Gastroesophageal sphincter (tissue), 4 donors: Measurements from ENCODE around the gene SLC9A3. TPM values are rescaled to one million over a fixed set of nuclear protein-coding genes. Genes with fewer than 3 reads are reported as not detected.
"Not testable (repeated sequence)": the region's sequence is repeated elsewhere in the genome, so short reads cannot be mapped to it uniquely, and the experiment has no call there.

Experiments
- ATAC-seq: fragments of 150-250 bp; one replicate; pipeline ENCODE4 v1.9.1; 2016; ENCODE audit warnings: mild to moderate bottlenecking, moderate library complexity
- H3K27ac ChIP-seq, 4 donors: fragments of 200-600 bp; sonication (generic) in 3 of 4; 1 replicate in 3 of 4; 2 replicates in 1 of 4; pipeline ENCODE4 v1.5.1; 2016 to 2019
- H3K27me3 ChIP-seq: fragments of 200-600 bp; sonication (generic); one replicate; pipeline ENCODE4 v1.5.1; 2019
- H3K36me3 ChIP-seq, 2 donors: fragments of 200-600 bp; sonication (generic); one replicate each; pipeline ENCODE4 v1.5.1; 2019; ENCODE audit warnings: control low read depth in 1 of 2
- H3K4me1 ChIP-seq, 3 donors: fragments of 200-600 bp; sonication (generic); 1 replicate in 2 of 3; 2 replicates in 1 of 3; pipeline ENCODE4 v1.5.1; 2016 to 2019; ENCODE audit warnings: control low read depth in 2 of 3
- H3K4me3 ChIP-seq, 2 donors: fragments of 200-600 bp; sonication (generic); one replicate each; pipeline ENCODE4 v1.5.1; 2019; ENCODE audit warnings: mild to moderate bottlenecking in 1 of 2, moderate library complexity in 1 of 2
- H3K9me3 ChIP-seq, 3 donors: fragments of 200-600 bp; sonication (generic); one replicate each; pipeline ENCODE4 v1.5.1; 2017 to 2019; ENCODE audit warnings: control low read depth in 2 of 3
- EP300 ChIP-seq: sonication (generic); formaldehyde crosslinking; IDR thresholded peaks from one replicate; pipeline ENCODE4 v1.6.1; 2017; ENCODE audit warnings: antibody characterized with exemption, mild to moderate bottlenecking
- POLR2A ChIP-seq, 2 donors: fragments of 450-650 bp; IDR thresholded peaks; one replicate each; pipeline ENCODE4 v1.6.1; 2017; ENCODE audit warnings: antibody characterized with exemption in 2 of 2, mild to moderate bottlenecking in 2 of 2, moderate library complexity in 1 of 2
- POLR2AphosphoS5 ChIP-seq: sonication (generic); formaldehyde crosslinking; IDR thresholded peaks from one replicate; pipeline ENCODE4 v1.6.1; 2017; ENCODE audit warnings: antibody characterized with exemption
- WGBS, 2 donors: methylation state at CpG; one replicate each; pipeline ENCODE4 v1.1.5; 2018; ENCODE audit warnings: low coverage in 1 of 2; 5-methylcytosine and 5-hydroxymethylcytosine counted together
- total RNA-seq, 4 donors: library from RNA; depleted of rRNA; stranded (reverse); fragments of >200 nt; gene quantifications; one replicate each; pipeline ENCODE4 v1.1.0, GENCODE V29; 2016
- TF ChIP-seq, protein P1 (sequence below), 4 experiments: fragments of 200-600 bp in 2 of 4; fragments of 450-650 bp in 2 of 4; sonication (generic) in 1 of 4; IDR thresholded peaks; one replicate each; pipeline ENCODE4 v1.5.1; 2017 to 2019; ENCODE audit warnings: antibody characterized with exemption in 4 of 4, mild to moderate bottlenecking in 2 of 4, moderate library complexity in 2 of 4

Gene SLC9A3
- total RNA-seq, 4 donors from 2014 or later = 2.6 to 3.9 (median 2.8) TPM

DNA sequence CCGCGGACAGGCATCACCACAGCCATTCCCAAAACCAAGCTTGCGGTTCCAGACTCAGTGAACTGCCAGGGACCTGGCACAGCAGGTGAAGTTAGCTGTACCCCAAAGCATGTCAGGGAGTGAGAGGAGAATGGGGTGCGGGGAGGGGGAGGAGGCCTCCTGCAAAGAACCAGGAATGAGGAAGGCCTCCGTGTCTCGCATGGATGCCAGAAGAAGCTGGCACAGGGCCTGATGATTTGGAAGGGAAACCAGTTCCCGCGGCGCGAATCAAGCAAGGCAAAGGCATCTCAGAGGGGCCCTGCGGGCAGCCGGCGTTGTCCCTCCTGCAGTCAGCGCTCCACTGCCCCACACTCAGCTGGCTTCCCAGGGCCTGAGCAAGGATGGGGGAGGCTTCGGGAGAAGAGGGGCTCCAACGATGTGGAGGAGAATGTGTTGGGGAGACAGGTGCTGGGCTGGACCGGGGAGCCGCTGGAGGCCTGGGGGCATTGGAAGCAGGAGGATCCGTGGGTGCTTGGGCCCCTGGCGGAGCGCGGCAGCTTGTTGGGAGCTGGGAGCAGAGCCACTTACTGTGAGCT, 14.6 kb downstream of the SLC9A3 start:
- Histone ChIP-seq H3K4me1 (no peaks in the 10 kb centered on the region), H3K9me3 (no peaks in the 10 kb centered on the region), H3K36me3 (no peaks in the 10 kb centered on the region), H3K4me3 (no peak overlapping the region), H3K27me3 (peaks cover 65% of the 10 kb centered on the region), H3K27ac (no peak overlapping the region)
- TF ChIP-seq POLR2AphosphoS5 (no peak), EP300 (no peak), POLR2A (IDR thresholded peaks at IDR 0.05) (no peak)
- TF ChIP-seq, protein P1, sequence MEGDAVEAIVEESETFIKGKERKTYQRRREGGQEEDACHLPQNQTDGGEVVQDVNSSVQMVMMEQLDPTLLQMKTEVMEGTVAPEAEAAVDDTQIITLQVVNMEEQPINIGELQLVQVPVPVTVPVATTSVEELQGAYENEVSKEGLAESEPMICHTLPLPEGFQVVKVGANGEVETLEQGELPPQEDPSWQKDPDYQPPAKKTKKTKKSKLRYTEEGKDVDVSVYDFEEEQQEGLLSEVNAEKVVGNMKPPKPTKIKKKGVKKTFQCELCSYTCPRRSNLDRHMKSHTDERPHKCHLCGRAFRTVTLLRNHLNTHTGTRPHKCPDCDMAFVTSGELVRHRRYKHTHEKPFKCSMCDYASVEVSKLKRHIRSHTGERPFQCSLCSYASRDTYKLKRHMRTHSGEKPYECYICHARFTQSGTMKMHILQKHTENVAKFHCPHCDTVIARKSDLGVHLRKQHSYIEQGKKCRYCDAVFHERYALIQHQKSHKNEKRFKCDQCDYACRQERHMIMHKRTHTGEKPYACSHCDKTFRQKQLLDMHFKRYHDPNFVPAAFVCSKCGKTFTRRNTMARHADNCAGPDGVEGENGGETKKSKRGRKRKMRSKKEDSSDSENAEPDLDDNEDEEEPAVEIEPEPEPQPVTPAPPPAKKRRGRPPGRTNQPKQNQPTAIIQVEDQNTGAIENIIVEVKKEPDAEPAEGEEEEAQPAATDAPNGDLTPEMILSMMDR (IDR thresholded peaks at IDR 0.05) = no peak
- no peak for ATAC-seq
- WGBS, 2 donors = 76 to 87% methylated on average over 11 to 12 of the region's 22 CpGs

- H3K9me3 ChIP-seq, ATAC-seq, H3K27ac ChIP-seq, H3K4me1 ChIP-seq, H3K4me3 ChIP-seq, H3K36me3 ChIP-seq: not testable (repeated sequence)
- 88 to 100% methylated on average over 3 to 13 of the region's 42 CpGs for WGBS, 2 donors
- peaks cover 63% of the 10 kb centered on the region for H3K27me3 ChIP-seq
Observed at GRCh38 chr5:507986-508575, 16.2 kb downstream of the SLC9A3 start.

GRCh38 chr5:505951-506525, 18.2 kb downstream of the SLC9A3 start:
- Histone ChIP-seq H3K27ac (no peak overlapping the region), H3K36me3 (no peaks in the 10 kb centered on the region), H3K4me3 (no peak overlapping the region), H3K9me3 (no peaks in the 10 kb centered on the region), H3K27me3 (peaks cover 75% of the 10 kb centered on the region), H3K4me1 (no peaks in the 10 kb centered on the region)
- TF ChIP-seq, protein P1 (IDR thresholded peaks at IDR 0.05) = no peak
- no peak for TF ChIP-seq POLR2AphosphoS5
- no peak for TF ChIP-seq POLR2A (IDR thresholded peaks at IDR 0.05)
- no peak for TF ChIP-seq EP300
- no peak for ATAC-seq
- WGBS, 2 donors = 53 to 80% methylated on average over 8 to 15 of the region's 30 CpGs

DNA sequence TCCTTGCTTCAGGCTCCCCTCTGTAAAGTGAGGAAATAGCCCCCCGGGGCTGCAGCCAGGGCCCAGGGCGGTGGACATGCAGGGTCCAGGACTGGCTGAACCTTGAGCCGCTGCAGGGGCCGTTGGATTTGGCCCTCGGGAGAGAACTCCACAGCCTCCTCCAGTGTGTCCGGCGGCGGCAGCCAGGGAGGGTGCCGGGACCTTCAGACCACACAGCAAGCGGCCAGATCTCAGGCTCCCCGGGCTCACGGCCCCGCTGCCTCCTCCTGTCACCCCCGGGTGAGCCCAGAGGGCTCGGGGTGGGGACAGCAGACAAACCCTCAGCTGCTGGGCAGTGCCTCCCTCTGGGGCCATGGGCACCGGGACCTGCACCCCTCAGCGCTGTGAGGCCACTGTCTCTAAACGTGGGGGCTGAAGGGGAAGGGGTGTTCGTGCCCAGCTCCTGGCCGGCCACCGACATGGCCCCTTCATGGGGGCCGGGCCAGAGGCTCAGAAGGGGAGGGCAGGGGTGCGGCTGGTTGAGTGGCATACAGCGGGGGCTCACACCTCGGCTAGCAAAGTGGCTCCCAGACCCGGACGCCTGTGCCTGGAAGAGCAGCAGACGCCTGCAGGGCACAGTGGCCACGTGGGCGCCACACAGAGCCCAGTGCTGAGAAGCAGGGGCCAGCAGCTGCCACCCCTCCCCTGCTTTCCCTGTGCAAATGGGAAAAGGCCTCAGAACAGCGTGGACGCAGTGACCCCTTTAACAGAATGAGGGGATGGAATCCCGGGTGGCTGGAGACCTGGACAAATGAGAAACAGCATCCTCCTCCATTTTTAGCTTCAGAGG, 19.7 kb downstream of the SLC9A3 start:
- no peak for TF ChIP-seq POLR2AphosphoS5
- no peak overlapping the region for H3K4me3 ChIP-seq
- 29 to 40% methylated on average over 1 to 3 of the region's 33 CpGs for WGBS, 2 donors
- H3K9me3 ChIP-seq = no peaks in the 10 kb centered on the region
- peaks cover 76% of the 10 kb centered on the region for H3K27me3 ChIP-seq
- H3K27ac ChIP-seq = no peak overlapping the region
- H3K36me3 ChIP-seq = no peaks in the 10 kb centered on the region
- no peaks in the 10 kb centered on the region for H3K4me1 ChIP-seq
- no peak for ATAC-seq

DNA sequence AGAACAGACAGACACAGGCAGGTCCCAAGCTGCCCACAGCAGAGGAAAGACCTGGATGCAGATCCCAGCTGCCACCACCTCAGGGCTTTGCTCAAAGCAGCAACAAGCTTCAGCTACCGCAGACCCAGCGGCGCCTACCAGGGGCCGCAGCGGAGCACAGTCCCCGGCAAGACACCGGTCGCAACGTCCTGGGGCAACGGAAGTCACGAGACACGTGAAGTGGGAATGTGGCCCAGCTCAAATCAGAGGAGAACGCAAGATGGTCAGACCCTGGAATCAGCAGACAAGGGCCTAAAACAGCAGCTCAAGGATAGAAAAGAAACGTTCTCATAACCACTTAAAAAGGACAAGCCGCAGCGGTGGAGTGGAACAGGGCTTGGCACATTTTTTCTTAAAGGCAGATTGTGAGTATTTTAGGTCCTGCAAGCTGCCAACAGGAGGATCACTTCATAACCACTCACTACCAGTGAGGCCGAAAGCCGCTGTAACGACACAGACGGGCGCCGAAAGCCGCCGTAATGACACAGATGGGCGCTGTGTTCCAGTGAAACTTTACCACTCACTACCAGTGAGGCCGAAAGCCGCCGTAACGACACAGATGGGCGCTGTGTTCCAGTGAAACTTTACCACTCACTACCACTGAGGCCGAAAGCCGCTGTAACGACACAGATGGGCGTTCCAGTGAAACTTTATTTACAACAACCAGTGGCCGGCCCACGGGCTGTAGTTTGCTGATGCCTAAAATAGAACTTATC, 21.7 kb downstream of the SLC9A3 start:
- no peak overlapping the region for H3K4me3 ChIP-seq
- TF ChIP-seq POLR2AphosphoS5 (no peak), POLR2A (IDR thresholded peaks at IDR 0.05) (no peak), EP300 (no peak)
- TF ChIP-seq, protein P1 (IDR thresholded peaks at IDR 0.05) = no peak
- no peaks in the 10 kb centered on the region for H3K36me3 ChIP-seq
- H3K4me1 ChIP-seq = no peaks in the 10 kb centered on the region
- 84 to 85% methylated on average over 11 to 23 of the region's 36 CpGs for WGBS, 2 donors
- no peak for ATAC-seq
- no peaks in the 10 kb centered on the region for H3K9me3 ChIP-seq
- no peak overlapping the region for H3K27ac ChIP-seq
- H3K27me3 ChIP-seq = peaks cover 86% of the 10 kb centered on the region
